GM21737 (cell line): ENCODE results near the gene RALGPS1.

Source experiments
- ATAC-seq: cut with Tn5 transposase; IDR thresholded peaks from one replicate; pipeline ENCODE4 v1.9.1; 2021; ENCODE audit warnings: mild to moderate bottlenecking, moderate library complexity; ENCODE audit not compliant: unreplicated experiment

RALGPS1 gene

DNA sequence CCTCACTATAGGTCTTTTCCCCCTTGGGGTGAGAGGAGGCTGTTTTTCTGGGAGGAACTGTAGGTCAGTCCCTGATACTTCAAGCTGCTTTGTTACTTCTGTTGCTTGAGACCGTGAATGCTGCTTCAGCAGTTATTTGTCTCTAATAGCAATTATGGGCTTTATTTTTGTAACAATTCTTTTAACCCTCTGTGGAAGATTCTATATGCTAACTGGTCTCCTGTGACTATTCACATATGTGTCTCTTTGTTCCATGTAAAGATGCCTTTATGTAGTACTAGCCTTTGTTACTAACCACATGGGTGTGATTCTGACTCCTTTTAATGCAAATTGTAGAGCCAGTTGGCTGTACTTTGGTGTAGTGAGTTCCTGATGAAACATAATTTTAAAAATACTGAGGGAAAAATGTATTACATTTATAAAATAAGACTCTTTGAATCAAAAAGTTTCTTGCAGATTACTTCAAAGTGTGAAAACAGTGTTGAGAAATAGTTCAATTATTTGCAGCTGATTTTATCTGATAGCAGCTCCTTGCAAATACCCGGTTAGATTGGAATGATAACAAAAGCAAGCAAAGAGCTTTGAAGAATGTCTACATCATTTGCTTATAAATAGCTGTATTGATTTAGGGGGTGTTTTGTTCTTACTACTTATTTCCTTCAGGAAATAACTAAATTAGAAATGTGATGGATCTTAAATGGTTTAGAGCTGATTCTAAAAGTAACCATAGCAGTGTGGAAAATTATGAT, 161.2 kb downstream of the RALGPS1 start:
- no peak for ATAC-seq

DNA sequence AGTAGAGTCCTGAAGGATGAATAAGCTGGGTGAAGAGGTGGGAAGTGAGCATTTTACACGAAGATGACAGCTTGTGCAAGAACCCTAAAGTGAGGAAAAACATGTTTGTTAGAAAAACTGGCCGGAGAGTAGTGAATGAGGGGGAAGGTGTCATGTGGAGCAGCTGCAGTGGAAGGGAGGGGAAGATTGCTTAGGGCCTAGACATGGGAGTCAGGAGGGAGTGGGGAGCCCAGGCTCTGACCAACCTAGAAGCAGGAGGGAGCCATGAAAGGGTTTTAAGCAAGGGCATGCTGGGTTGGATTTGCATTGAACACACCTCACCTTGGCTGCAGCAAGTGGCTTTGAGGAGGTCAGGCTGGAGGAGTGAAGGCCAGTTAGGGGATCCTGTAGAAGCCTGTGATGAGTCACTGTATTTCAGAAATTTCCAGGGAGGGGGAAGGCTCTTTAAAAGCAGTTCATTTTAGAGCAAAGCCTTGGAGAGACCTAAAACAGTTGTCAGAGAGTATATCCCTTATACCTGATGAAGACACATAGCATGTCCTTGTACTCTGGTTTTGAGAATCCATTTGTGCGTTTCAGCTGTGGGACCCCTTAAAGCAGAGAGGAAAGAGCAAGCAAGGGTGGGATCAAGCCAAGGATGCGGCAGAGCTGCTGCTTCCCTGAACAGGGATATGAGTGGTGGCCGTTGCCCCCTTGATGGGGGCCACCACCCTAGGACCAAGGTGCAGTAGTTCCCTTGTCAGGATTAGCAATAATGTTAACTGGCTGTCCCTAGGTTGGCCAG, 162.5 kb downstream of the RALGPS1 start:
- no peak for ATAC-seq

DNA sequence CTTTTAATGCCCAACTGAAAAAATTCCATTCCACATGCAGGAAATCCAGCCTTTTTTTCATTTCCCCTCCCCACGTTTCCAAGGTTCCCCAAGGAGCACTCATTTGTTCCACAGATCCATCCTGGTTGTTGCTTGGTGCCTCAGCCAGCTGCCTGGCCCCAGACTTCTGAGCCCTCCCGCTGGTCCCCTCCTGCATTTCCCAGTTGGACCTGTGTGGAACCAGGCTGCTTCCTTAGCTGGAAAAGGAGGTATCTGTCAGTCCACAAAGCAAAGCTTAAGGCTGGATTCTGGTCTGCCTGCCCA, 163.0 kb downstream of the RALGPS1 start:
- no peak for ATAC-seq

DNA sequence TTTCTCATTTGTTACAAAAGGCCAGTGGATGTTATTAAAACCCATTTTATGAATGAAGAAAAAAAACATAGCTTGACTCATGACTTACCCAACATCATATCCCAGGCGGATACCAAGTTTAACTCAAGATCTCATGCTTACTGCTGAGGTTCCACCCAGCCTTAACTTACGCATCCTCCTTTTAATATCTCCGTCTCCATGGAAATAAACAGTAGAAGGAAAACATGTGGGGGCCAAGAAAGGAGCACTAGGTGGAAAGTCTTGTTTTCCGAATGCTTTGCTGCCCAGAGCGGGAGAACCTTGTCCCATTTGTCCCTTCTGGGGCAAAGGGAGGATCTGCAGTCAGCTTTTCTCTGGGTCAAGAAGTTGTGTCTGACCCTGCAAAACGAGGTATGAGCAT, 163.8 kb downstream of the RALGPS1 start:
- no peak for ATAC-seq

DNA sequence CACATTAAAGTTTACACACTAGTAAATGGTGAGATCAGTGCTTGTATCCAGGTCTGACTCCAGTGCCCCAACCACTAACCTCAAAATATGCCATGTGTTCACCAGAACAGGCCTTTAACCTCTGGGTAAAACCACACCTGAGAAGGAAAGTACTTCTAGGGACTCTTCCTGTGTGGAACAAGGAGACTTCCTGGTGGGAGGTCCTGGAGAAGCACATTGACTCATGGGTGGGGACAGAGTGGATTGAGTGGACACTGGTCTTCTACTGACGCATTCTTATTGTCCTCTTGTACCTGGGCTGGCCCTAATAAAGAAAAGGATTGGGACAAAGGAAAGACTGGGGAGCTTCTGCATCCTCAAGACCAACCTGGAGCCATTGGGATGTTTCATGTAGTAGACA, 164.4 kb downstream of the RALGPS1 start:
- ATAC-seq = no peak

DNA sequence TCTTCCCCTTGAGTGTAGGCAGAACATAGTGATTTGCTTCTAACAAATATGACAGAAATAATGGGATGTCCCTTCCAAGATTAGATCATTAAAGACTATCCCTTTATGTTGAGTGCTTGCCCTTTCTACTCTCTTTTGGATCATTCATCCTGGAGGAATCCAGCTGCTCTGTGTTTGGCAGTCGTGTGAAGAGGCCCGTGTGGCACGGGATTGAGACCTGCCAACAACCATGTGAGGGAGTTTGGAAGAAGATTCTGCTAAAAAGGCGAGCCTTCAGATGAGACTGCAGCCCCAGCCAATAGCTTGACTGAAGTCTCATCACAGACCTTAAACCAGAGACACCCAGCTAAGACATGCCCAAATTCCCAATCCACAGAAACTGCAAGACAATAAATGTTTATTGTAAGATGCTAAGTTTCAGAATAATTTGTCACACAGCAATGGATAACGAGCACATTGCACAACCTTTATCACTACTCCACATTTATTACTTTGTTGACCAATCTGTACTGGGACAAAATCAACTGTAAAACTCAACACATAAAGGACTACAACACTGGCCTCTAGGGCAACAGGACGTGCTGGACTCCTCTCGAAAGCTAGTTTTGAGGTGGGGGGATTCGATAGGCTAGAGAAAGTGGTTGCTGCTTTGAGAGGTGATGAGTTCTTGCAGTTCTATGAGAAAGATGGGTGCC, 165.0 kb downstream of the RALGPS1 start:
- no peak for ATAC-seq

DNA sequence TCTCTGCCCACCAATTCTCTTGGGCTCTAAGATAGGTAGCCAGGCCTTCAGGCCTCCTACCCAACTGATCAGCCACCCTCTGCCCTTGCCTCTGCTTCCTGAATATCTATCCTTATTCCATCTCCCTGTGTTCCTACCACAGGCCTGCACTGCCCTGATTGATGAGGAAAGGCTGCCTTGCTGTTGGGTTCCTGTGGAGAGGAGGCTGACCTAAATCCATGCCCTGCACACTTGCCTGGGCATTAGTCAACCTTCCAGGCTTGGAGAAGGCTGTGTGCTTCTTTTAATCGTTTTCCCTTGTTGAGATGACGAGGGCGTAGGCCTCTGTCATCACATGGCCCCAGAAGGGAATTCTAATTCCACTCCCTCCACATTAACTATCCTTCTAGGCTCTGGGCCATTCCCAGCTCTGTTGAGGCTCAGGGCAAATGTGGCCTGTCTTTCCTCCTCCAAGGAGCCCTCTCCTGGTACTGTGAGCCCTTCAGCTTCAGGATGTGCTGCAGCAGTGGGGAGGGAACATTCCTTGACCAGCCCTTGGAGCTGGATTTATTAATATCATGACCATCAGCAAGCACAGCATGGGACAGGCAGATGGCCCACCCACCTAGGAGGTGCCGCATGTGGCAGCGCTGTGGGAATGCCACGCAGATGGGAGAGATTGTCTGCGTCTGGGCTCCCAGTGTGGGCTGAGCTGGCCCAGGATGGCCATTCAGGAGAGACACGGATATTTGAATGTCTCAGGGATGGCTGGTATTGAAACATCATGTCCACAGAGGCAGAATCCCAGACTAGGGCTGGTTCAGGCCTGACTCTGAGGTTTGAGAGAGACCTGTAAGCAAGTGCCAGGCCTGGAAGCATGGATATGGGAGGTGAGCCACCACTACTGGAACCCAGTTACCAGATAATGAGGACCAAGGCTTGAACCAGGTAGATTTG, 166.9 kb downstream of the RALGPS1 start:
- no peak for ATAC-seq

DNA sequence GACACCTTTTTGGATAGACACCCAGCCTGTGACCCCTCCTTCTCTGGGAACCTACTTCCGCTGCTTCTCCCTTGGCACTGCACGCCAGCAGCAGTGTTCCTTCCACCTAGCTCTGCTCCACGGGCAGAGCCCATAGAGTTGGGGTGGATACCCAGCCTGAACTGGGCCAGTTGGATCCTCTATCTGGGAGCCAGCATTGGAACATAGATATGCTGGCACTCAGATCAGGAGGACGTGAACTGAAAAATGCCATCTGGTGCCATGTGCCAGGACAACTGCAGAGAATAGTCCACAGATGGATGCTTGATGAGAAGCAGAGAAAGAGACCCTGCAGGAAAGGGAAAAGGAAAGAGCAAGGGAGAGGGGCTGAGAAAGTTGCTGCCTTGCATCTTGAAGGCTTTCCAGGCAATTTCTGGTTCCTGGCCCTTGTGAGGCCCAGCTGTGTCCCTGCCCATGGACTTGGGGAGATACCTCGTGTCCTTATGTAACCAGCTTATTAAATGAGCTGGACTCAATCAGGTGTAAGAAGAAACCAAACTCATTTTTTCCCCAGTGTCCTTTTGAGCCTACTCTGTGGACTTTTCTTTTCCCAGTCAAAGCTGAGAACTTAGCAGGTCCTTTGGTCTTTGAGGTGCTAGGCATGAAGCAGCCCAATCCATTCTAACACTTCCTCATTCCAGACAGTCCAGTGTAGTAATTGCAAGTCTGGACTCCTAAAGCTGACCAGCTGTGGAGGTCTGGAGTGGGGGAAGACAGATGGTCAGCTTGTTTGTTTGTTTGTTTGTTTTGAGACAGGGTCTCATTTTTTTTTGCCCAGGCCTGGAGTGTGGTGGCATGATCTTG, 168.8 kb downstream of the RALGPS1 start:
- ATAC-seq = no peak

DNA sequence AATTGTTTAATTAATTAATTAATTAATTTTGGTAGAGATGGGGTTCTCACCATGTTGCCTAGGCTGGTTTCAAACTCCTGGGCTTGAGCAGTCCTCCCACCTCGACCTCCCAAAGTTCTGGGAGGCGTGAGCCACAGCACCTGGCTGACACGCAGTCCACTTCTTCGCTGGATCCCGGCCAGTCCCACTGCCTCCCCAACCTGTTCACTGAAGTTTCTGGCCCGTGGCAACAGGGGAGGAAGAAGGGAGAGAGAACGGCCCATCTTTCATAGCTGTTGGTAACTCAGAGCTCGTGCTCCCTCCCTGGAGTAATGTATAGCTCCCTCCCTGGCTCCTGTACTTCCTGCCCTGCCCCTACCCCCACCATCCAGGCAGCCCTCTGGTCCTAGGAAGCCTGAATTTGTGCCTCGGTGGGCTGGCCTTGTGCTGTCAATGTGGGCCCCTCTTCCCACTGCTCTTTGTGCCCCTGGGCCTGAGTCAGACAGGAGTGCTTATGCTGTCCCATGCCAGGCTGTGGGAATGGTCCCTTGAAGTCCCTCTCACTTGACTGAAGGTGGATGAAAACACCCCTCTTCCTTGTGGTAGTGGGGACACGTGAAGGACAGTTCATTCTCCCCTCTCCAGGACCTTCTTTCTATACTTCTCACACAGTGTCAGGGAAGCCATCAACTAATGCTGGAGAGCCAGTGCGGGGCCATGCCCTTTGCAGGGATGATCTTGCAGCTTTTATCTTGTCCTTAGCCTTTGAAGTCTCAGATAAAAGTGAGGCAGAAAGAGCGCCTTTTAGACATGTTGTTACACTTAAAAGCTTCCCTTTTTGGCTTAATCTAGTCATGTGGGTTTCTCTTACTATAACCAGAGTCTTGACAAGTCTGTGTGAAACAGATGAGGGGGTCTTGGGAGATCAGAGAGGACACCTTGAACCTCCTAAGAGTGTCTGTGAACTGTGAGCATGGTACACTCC, 169.8 kb downstream of the RALGPS1 start:
- ATAC-seq = no peak

DNA sequence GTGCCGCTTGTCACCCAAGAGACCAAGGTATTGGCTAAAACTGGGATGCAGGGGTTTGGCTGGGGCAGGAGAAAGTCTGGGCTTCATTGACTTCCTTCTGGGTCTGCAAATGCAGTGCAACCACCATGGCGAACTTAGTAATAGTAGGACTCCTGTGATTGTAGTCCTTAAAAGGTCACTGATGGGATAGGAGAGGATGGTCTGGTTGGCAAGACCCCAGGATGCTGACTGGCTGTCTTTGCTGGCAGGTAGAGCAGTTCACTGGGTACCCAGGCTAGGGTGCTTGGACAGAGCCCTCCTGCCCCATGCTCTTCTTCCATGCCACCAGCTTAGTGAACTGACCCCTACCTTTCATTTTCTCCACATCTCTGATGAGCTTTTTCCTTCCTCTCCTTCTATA, 170.6 kb downstream of the RALGPS1 start:
- no peak for ATAC-seq

DNA sequence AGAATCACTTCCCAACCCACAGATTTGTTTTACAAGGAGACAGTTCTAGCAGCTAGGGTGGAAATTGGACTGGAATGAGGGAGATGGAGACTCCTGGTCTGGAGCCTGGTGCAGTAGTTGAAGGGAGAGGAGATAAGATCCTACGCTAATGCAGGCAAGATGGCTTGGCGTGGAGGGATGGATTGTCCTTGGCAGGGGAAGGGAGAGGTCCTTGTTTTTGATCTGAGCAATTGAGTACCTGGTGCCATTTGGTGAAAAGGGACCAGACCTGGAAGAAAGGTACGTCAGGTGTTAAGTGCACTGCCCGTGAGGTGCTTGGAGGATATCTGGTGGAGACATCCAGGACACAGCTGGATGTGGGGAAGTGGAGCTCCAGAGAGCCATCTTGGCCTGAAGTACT, 172.2 kb downstream of the RALGPS1 start:
- no peak for ATAC-seq

DNA sequence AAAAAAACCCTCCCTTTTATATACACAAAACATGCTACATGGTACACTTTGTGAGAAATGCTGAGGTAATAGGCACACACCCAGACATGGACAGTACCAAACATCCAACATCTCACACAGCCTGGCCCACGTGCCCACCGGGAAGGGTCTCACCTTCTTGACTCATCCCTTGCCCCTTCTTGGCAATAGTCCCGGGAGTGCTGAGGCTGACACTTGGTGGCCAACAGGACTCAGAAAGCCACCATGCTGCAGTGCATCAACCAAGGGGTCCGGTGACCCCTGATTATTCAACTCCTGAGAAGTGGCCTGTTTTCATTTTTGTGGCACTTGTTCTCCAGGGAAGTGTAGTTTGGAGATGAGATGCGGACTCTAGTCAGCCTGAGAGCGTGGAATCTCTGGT, 172.8 kb downstream of the RALGPS1 start:
- no peak for ATAC-seq

DNA sequence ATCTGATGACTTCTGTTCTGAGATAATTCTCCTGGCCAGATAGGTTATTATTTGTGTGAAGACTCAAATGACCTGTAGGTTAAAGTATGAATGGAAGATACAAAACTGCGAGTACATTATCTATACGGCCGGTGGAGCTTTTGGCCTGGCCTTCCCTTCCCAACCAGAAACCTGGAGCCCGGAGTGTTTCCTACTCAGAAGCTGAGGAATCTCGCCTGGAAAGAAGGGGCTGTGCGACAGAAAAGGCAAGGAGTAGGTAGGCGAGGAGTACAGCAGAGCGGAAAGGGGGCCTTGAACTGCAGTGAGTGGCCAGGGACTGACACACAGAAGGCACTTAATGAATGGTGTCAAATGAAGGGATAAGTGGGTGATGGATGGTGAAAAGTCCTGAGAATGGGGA, 173.3 kb downstream of the RALGPS1 start:
- no peak for ATAC-seq

DNA sequence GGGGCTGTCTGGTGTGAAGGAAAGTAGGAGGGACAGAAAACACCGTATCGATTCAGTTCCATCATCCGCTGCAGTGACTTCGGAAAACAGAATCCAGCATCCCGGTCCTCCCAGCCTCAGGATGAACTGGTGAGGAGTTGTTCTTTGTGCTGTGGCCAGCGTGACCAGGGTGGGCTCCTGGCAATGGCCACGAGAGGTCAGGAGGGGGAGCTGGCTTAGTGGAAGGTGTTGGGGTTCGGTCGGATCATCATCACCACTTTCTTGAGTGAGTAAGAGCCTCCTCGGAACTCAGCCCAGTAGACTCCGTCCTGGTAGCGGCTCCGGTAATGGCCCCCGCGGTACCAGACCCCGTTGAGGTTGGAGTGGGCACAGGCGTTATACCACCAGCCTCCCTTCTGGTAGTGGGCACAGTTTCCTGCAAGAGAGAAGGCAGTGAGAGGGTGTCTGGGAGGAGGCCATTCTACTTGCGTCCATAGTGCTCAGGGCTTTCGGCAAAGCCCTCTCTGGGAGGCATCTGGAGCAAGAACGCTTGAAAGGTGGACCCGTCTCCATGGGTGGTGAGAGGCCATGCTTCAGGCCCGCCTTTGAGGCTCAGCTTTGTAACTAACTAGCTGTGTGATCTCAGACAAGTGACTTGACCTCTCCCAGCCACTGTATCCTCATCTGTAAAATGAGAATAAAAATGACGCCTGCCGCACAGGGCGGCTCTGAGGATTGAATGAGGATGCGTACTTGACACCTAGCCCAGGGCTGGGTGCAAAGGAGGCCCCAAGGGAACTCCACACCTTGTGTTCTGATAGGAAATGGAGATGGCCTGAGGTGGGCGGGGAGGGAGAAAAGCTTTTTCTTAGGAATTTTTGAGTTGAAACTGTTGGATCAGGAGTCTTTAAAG, 174.4 kb downstream of the RALGPS1 start:
- ATAC-seq = no peak

DNA sequence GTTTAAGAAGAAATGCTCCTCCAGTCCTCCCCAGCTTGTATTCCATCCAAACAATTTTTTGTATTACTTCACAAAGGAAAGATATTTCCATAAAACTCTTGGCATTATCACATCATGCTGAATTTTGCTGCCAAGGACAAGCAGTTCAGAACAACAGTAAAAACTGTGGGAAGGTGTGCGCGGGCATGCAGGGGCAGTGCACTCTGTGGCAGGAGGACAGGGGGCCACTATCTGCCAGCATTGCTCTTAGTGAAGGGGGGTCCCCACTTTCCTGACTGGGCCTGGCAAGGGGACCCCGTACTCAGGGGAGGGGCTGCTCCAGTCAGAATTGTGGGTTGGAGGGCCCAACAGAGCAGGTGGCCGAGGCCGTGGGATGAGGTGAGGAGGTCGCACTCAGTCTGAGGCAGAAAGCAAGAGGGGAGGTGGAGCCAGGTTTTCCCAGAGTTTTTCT, 175.1 kb downstream of the RALGPS1 start:
- no peak for ATAC-seq

DNA sequence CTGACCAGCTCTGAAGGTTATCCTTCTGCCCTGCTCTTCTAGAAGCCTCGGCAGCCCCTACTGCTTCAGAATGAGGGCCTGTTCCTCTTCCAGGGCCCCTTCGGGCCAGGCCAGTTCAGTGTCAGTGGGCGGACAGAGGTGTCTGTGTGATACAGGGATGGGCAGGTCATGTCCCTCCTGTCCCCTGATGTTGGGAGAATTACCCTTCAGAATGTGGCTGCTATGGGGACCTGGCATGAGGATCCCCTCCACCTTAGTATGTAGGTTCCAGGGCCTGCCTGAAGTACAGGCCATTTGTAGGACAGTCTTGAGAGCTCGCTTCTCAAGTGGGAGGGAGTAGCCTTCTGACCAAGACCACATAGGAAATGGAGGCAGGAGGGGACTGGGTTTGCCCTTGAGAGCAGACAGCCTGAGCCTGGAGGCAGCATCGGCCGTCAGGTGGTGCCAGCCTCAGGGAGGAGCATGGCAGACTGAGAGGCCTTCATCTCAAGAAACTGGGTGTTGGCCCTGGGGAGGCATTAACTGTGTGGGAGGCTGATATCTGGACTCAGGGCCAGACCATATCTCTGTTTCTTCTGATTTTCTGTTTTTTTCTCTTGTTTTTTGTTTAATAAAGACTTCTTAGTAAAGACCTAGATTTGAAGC, 175.9 kb downstream of the RALGPS1 start:
- no peak for ATAC-seq

DNA sequence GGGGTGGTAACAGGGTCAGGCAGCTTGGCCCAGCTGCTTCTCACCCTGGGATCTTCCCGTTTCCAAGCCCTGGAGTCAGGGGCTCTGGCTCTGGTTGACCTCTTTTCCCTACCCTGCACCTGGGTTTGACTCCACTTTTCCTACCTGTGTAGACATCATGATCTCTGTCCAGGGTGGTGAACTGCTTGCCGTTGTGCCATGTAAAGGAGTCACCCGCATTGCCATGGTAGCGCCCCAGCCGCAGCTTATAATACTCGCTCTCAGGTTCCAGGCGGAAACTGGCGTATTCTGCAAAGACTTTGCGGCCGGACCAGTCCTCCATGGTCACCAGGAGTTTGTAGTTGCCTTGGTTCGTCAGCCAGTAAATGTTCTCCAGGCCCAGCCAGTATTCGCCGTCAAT, 176.9 kb downstream of the RALGPS1 start:
- no peak for ATAC-seq
